ENCODE results near the gene PPFIA1. TPM values are rescaled to one million over a fixed set of nuclear protein-coding genes. Genes with fewer than 3 reads are reported as not detected.

The PPFIA1 gene
- total RNA-seq, 1 experiment from 2014 or later, result 63.4 TPM

GRCh38 chr11:70429724-70430521, 159.4 kb downstream of the PPFIA1 start:
- Histone ChIP-seq H3K79me2 (ENCODE audit: insufficient read depth, low read length) (no peaks in the 10 kb centered on the region), H4K5ac (ENCODE audit: insufficient read length, low read depth, low read length) (no peak overlapping the region), H3K14ac (ENCODE audit: insufficient read depth, low read length) (no peak overlapping the region), H3K4ac (ENCODE audit: low read depth, low read length) (no peak overlapping the region), H3K27ac (ENCODE audit: insufficient read length, low read depth, low read length) (no peak overlapping the region), H2BK15ac (ENCODE audit: low read depth, low read length) (no peak overlapping the region), H3K4me2 (ENCODE audit: insufficient read depth, insufficient read length, low read length) (no peak overlapping the region), H3K23ac (ENCODE audit: insufficient read length, low read depth, low read length) (no peak overlapping the region), H4K20me1 (ENCODE audit: control insufficient read depth, insufficient read depth, insufficient read length) (no peaks in the 10 kb centered on the region), H3K56ac (ENCODE audit: insufficient read length, low read depth, low read length) (no peak overlapping the region), H2BK20ac (ENCODE audit: low read depth, low read length, poor library complexity, severe bottlenecking) (no peak overlapping the region), H2BK5ac (ENCODE audit: insufficient read length, low read length) (no peak overlapping the region), H3K9me3 (ENCODE audit: control insufficient read depth, low read depth, low read length) (no peaks in the 10 kb centered on the region), H3K27me3 (ENCODE audit: insufficient read depth, low read length) (no peaks in the 10 kb centered on the region), H3K23me2 (ENCODE audit: insufficient read length, low read depth, low read length, poor library complexity, severe bottlenecking) (no peaks in the 10 kb centered on the region), H2BK12ac (ENCODE audit: insufficient read length, low read depth, low read length) (no peak overlapping the region), H2AFZ (ENCODE audit: low read length) (no peak overlapping the region), H2AK5ac (ENCODE audit: insufficient read length, low read length) (no peak overlapping the region), H3K9ac (ENCODE audit: extremely low read depth, insufficient read length, low read length) (no peak overlapping the region), H3K79me1 (ENCODE audit: insufficient read depth, low read depth, low read length, poor library complexity, severe bottlenecking) (no peaks in the 10 kb centered on the region), H3K4me1 (ENCODE audit: insufficient read depth, low read length) (no peaks in the 10 kb centered on the region), H3T11ph (ENCODE audit: low read length) (no peak overlapping the region), H2BK120ac (ENCODE audit: low read depth, low read length, poor library complexity, severe bottlenecking) (no peak overlapping the region), H4K91ac (ENCODE audit: insufficient read length, low read depth, low read length) (no peak overlapping the region), H3K18ac (ENCODE audit: insufficient read length, low read depth, low read length) (no peak overlapping the region), H4K8ac (replicated peaks; ENCODE audit: insufficient read length, low read depth, low read length) (no peak overlapping the region)
- Mint-ChIP-seq H3K27ac (peak overlapping the region in 2 of 3 experiments; percentile 40 to 85; a peak in 2 of 7 replicates), H3K4me1 (peaks cover 8 to 13% of the 10 kb centered on the region in 2 experiments), H3K9me3 (no peaks in the 10 kb centered on the region), H3K4me3 (no peak overlapping the region), H3K27me3 (ENCODE audit: low read depth) (no peaks in the 10 kb centered on the region; the same call in 1 of the 2 replicates), H3K36me3 (ENCODE audit: insufficient read depth in 1 of 3, low read depth in 3 of 3) (peaks cover 47 to 89% (median 86%) of the 10 kb centered on the region in 3 experiments; a peak in 6 of 7 replicates)
- no CpG with 5 or more reads among the region's 11 CpGs for WGBS (ENCODE audit: extremely low coverage, insufficient read length, low lambda C conversion rate)
- DNase-seq, result no peak
- TF ChIP-seq, protein P1, sequence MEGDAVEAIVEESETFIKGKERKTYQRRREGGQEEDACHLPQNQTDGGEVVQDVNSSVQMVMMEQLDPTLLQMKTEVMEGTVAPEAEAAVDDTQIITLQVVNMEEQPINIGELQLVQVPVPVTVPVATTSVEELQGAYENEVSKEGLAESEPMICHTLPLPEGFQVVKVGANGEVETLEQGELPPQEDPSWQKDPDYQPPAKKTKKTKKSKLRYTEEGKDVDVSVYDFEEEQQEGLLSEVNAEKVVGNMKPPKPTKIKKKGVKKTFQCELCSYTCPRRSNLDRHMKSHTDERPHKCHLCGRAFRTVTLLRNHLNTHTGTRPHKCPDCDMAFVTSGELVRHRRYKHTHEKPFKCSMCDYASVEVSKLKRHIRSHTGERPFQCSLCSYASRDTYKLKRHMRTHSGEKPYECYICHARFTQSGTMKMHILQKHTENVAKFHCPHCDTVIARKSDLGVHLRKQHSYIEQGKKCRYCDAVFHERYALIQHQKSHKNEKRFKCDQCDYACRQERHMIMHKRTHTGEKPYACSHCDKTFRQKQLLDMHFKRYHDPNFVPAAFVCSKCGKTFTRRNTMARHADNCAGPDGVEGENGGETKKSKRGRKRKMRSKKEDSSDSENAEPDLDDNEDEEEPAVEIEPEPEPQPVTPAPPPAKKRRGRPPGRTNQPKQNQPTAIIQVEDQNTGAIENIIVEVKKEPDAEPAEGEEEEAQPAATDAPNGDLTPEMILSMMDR (conservative IDR thresholded peaks at IDR 0.05), result no peak

Measured in H9 (cell line).